VCaP (cell line): ENCODE data around the gene RAB10.

ENCODE experiments used
- H3K27ac ChIP-seq: fragments of 450-650 bp; 2 replicates; pipeline ENCODE4 v1.5.1; 2017
- CTCF ChIP-seq: fragments of 450-650 bp; conservative IDR thresholded peaks from 2 replicates; pipeline ENCODE4 v1.5.1; 2017; ENCODE audit warnings: mild to moderate bottlenecking, moderate library complexity

Gene RAB10

GRCh38 chr2:26169226-26169625 lies 135.3 kb downstream of the RAB10 start:
- no peak overlapping the region for H3K27ac ChIP-seq
- no peak for TF ChIP-seq CTCF

GRCh38 chr2:26169681-26170414 lies 136.0 kb downstream of the RAB10 start:
- no peak for TF ChIP-seq CTCF

GRCh38 chr2:26170795-26171194 lies 136.9 kb downstream of the RAB10 start:
- no peak overlapping the region for H3K27ac ChIP-seq
- no peak for TF ChIP-seq CTCF

More at GRCh38 chr2:26169681-26170414, 136.0 kb downstream of the RAB10 start:
- no peak overlapping the region for H3K27ac ChIP-seq

GRCh38 chr2:26172189-26172870 lies 138.4 kb downstream of the RAB10 start:
- TF ChIP-seq CTCF: no peak
- H3K27ac ChIP-seq: no peak overlapping the region

GRCh38 chr2:26172871-26173775 lies 139.2 kb downstream of the RAB10 start, which contains the start of gene GAREM2:
Gene GAREM2 (plus strand): TSS chr2:26173088. CDS start chr2:26173221, 133 bp downstream.
- peak within 1 kb of the TSS; percentile 64; the same call in 1 of the 2 replicates for H3K27ac ChIP-seq
- no peak for TF ChIP-seq CTCF

- no peak for TF ChIP-seq CTCF
- peak overlapping the region; percentile 64; the same call in 1 of the 2 replicates for H3K27ac ChIP-seq
These were observed 140.0 kb downstream of the RAB10 start for GRCh38 chr2:26173776-26174482.
